ENCODE data around the gene TCERG1L.

The TCERG1L gene

GRCh38 chr10:131352765-131353290 lies 41.3 kb upstream of the TCERG1L start:
- no peak overlapping the region for H3K4me3 ChIP-seq
- TF ChIP-seq CTCF (IDR thresholded peaks at IDR 0.05) = no peak
- no peak for DNase-seq (ENCODE audit: low spot score)
- no peak overlapping the region for H3K27ac ChIP-seq

DNA sequence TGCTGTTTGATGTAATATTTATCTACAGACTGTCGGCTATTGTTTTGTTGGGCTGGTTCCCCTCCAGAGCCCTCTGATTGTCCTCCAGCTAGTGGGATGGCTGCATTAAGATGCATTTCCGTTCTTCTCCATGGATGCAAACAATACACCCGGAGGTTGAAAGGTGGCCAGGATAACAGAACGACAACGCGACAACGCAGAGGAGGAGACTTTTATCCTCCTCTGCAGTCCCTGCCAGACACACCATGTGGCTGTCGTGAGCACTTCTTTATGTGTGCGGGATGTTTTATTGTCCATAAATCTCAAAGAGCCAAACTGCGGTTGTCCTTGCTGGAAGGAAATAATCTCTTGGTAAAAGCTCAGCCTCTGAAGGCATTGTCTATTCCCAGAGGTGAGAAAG lies 39.1 kb upstream of the TCERG1L start:
- H3K27ac ChIP-seq = no peak overlapping the region
- no peak for DNase-seq (ENCODE audit: low spot score)
- no peak for TF ChIP-seq CTCF (IDR thresholded peaks at IDR 0.05)

GRCh38 chr10:131350245-131350644 lies 38.7 kb upstream of the TCERG1L start:
- Histone ChIP-seq H3K27ac (no peak overlapping the region), H3K4me3 (no peak overlapping the region)
- no peak for TF ChIP-seq CTCF (IDR thresholded peaks at IDR 0.05)
- DNase-seq (ENCODE audit: low spot score) = no peak

More for the DNA sequence above, 39.1 kb upstream of the TCERG1L start:
- H3K4me3 ChIP-seq = no peak overlapping the region

- DNase-seq (ENCODE audit: low spot score) = no peak
- TF ChIP-seq CTCF (IDR thresholded peaks at IDR 0.05) = no peak
- Histone ChIP-seq H3K4me3 (no peak overlapping the region), H3K27ac (no peak overlapping the region)
Observed at GRCh38 chr10:131346456-131346855, 34.9 kb upstream of the TCERG1L start.

- H3K27ac ChIP-seq = no peak overlapping the region
- no peak for TF ChIP-seq CTCF (IDR thresholded peaks at IDR 0.05)
- H3K4me3 ChIP-seq = no peak overlapping the region
- no peak for DNase-seq (ENCODE audit: low spot score)
Observed at GRCh38 chr10:131345691-131346090, 34.2 kb upstream of the TCERG1L start.

DNA sequence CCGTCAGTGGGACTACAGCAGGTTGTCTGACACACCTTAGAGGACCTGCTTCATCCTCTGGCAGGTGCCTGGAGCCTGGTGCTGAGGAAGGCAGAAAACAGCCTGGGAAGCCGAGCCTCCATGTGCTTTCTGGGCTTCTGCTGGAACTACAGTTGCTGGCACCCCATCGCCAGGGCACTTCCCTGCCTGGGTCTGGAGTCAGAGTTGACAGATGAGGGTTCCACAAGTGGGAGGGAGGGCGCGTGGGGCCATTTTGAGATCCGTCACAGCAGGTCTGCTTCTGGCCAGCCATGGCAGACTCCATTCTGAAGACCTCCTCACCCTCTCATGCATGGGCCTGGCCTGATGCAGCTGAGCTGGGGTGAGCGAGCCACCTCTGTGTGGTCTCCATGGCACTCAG lies 33.2 kb upstream of the TCERG1L start:
- no peak overlapping the region for H3K27ac ChIP-seq
- DNase-seq (ENCODE audit: low spot score) = no peak

More for the DNA sequence above, 33.2 kb upstream of the TCERG1L start:
- no peak overlapping the region for H3K4me3 ChIP-seq
- TF ChIP-seq CTCF (IDR thresholded peaks at IDR 0.05) = no peak

All from coronary artery (tissue), 2 donors.